ENCODE results near the gene DYNLT2.

DYNLT2 gene

GRCh38 chr6:169751242-169752073 is at the start of gene DYNLT2, which contains the start of gene ERMARD:
Gene DYNLT2, minus strand, starts transcription at chr6:169751572. Its CDS starts 114 bp downstream, at chr6:169751458.
Gene ERMARD, plus strand, starts transcription at chr6:169751622. Its CDS starts 36 bp downstream, at chr6:169751658.
- peak; percentile 95 to 97 (median 97) for DNase-seq

- DNase-seq, result peak; percentile 27 to 47 (median 31)
These were observed 49.5 kb upstream of the DYNLT2 start for GRCh38 chr6:169800668-169801395.

- DNase-seq, result no peak
These were observed 48.8 kb upstream of the DYNLT2 start for GRCh38 chr6:169800116-169800667.

- no peak for DNase-seq
These were observed 48.1 kb upstream of the DYNLT2 start for GRCh38 chr6:169799474-169799926.

- no peak for DNase-seq
These were observed 47.5 kb upstream of the DYNLT2 start for GRCh38 chr6:169798764-169799473.

- peak in 2 of 3 donors; percentile 17 to 22 for DNase-seq
These were observed 43.8 kb upstream of the DYNLT2 start for GRCh38 chr6:169795196-169795595.

GRCh38 chr6:169794317-169795055 is 43.1 kb upstream of the DYNLT2 start:
- DNase-seq, result no peak

- DNase-seq, result no peak
These were observed 42.0 kb upstream of the DYNLT2 start for GRCh38 chr6:169793408-169793807.

- no peak for DNase-seq
These were observed 41.1 kb upstream of the DYNLT2 start for GRCh38 chr6:169792306-169793015.

- no peak for DNase-seq
These were observed 40.4 kb upstream of the DYNLT2 start for GRCh38 chr6:169791721-169792131.

GRCh38 chr6:169789944-169790927 is 38.9 kb upstream of the DYNLT2 start:
- peak; percentile 62 to 81 (median 73) for DNase-seq

GRCh38 chr6:169789146-169789943 is 38.0 kb upstream of the DYNLT2 start:
- DNase-seq, result no peak

GRCh38 chr6:169788809-169789145 is 37.4 kb upstream of the DYNLT2 start:
- no peak for DNase-seq

- no peak for DNase-seq
These were observed 36.4 kb upstream of the DYNLT2 start for GRCh38 chr6:169787797-169788196.

- no peak for DNase-seq
These were observed 35.0 kb upstream of the DYNLT2 start for GRCh38 chr6:169786349-169786748.

- no peak for DNase-seq
These were observed 34.2 kb upstream of the DYNLT2 start for GRCh38 chr6:169785566-169785965.

- no peak for DNase-seq
These were observed 33.5 kb upstream of the DYNLT2 start for GRCh38 chr6:169784821-169785340.

GRCh38 chr6:169783971-169784820 is 32.8 kb upstream of the DYNLT2 start:
- no peak for DNase-seq
